GM18519 (cell line): Measurements from ENCODE around the gene FLNC.

Source experiments
- ATAC-seq: cut with Tn5 transposase; IDR thresholded peaks from one replicate; pipeline ENCODE4 v1.9.1; 2021; ENCODE audit warnings: mild to moderate bottlenecking, moderate library complexity; ENCODE audit not compliant: unreplicated experiment, low FRiP score

FLNC gene

GRCh38 chr7:128888039-128888755 lies 58.0 kb downstream of the FLNC start:
- ATAC-seq: no peak

GRCh38 chr7:128888756-128889095 lies 58.5 kb downstream of the FLNC start:
- no peak for ATAC-seq

GRCh38 chr7:128889121-128889520 lies 58.9 kb downstream of the FLNC start:
- ATAC-seq: no peak

GRCh38 chr7:128890306-128891109 lies 60.3 kb downstream of the FLNC start:
- no peak for ATAC-seq

- no peak for ATAC-seq
These were observed 61.1 kb downstream of the FLNC start for GRCh38 chr7:128891110-128891941.

GRCh38 chr7:128891942-128892269 lies 61.7 kb downstream of the FLNC start:
- no peak for ATAC-seq

GRCh38 chr7:128892521-128893250 lies 62.5 kb downstream of the FLNC start:
- no peak for ATAC-seq

- ATAC-seq: no peak
These were observed 63.3 kb downstream of the FLNC start for GRCh38 chr7:128893251-128894100.

GRCh38 chr7:128894101-128894440 lies 63.9 kb downstream of the FLNC start:
- no peak for ATAC-seq

GRCh38 chr7:128895320-128895719 lies 65.1 kb downstream of the FLNC start:
- no peak for ATAC-seq

GRCh38 chr7:128899392-128899791 lies 69.2 kb downstream of the FLNC start:
- ATAC-seq: no peak

GRCh38 chr7:128900237-128900636 lies 70.0 kb downstream of the FLNC start:
- ATAC-seq: no peak

GRCh38 chr7:128902761-128903585 lies 72.8 kb downstream of the FLNC start:
- ATAC-seq: no peak

GRCh38 chr7:128903621-128904361 lies 73.6 kb downstream of the FLNC start:
- no peak for ATAC-seq

GRCh38 chr7:128904381-128905197 lies 74.4 kb downstream of the FLNC start:
- ATAC-seq: peak; percentile 56

- ATAC-seq: no peak
These were observed 76.0 kb downstream of the FLNC start for GRCh38 chr7:128906001-128906765.
